ENCODE data around the gene HMX1.

Gene HMX1

DNA sequence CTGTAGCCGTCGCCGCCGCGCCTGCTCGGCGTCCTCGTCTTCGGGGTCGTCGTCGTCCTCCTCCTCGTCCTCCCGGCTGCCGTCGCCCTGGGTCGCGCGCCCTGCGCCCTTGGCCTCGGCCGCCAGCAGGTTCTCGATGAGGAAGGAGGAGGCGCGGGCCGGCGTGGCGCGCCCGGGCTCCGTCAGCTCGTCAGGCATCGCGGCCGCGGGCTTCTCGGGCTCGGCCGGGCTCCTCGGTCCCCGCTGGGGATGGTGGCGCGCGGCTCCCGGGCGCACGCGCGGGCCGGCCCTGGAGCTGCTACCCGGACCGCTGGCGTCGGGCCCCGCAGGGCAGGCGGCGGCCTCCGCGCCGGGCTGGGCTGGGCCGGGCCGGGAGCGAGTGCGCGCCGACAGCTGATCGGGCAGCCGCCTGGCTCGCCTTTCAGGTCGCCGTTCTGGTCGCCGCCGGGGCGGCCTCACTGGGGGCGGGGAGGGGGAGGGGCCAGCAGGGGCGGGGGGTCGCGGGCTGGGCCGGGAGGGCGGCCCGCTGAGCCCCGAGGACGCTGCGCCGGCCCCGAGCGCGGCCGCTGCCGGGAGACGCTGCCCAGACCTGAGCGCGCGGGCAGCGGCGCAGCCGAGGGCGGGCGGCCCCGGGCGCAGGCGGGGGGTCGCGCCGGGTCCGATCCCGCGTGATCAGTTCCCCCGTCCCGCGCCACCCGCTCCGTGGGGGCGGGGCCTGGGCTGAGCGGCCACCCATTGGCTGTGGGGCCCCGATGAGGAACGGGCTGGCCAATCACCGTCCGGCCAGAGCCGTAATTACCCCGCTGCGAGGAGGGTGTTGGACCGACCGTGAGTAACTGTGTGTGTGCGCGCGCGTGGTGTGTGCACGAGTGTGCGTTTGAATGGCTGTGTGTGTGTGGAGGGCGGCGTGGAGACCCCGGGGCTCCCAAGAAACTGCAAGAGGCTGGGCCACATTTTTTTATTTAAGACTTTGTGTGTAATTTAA lies at the start of gene HMX1:
Gene HMX1 (minus strand): TSS at position 423 of the 985 bp plus-strand sequence. CDS start 225 bp downstream, at position 198.
- no peak for DNase-seq

DNA sequence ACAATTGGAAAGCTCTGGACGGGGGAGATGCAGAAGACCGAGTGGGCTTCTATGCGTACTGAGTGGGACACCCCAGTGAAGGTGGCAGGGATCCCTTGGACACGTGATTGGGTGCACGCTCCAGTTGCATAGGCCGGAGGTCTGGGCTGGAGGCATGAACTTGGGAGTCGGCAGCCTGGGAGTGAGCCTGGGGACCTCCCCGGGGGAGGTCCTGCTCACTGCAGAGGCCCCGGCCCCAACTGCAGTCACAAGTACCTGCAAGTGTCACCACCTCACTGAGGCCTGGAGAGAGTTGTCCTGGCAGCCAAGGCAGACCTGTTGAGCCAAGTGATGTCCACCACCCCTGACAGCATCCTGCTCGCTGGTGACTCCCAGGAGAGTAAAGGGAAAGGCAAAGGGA lies 49.3 kb upstream of the HMX1 start:
- no peak for DNase-seq

DNA sequence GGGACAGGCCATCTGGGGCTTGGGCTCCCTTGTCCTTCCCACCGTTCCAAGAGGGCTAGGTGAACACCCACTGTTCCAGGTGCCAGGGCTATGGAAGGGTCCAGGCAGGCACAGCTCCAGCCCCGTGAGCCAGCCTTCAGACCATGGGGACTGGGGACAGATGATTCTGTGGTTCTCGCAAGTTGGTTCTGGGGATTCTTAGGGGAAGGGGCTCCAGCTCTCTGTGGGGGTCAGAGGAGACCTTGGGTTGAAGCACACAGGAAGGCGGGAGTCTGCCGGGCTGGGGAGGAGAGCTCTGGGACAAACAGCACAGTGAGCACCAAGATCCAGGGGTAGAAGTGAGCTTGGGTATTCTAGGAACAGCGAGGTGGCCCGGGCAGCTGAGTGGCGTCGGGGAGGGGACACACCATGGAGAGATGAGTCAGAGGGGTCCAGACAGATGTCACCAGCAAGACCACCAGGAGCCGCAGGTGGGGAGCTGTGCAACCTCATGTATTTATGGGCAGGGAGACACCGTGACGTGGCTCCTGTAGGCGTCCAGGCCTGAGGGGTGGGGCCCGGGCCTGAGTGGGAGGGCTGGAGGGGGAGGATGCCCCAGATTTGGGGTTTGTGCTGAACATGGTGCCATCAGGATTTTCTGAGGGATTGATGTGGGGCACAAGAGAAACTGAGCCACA lies 48.8 kb upstream of the HMX1 start:
- DNase-seq = no peak

DNA sequence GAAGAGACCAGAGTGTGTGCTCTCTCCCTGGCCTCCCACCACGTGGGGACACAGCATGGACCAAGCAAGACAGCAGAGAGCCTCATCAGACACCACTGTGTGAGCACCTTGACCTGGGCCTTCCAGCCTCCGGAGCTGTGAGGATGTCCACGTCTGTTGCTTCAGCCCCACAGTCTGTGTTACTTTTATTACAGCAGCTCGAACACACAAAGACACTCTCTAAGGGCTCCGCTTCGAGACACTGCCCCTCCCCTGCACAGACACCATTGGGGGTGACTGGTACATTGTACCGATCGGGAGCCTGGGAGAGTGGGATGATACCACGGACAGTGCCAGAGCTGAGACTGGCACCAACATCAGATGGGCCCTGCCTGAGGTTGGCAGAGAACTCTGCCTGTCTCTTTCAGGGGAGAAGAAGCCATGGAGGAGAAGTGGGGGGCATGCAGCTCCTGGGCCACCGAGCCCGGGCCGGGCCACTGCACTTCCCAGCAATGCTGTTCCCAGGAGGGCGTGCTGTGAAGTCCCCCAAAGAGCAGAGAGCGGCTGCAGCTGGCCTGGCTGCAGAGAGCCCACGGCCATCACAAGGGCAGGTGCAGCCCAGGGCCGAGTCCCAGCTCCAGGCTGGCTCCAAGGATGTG lies 48.1 kb upstream of the HMX1 start:
- DNase-seq = no peak

DNA sequence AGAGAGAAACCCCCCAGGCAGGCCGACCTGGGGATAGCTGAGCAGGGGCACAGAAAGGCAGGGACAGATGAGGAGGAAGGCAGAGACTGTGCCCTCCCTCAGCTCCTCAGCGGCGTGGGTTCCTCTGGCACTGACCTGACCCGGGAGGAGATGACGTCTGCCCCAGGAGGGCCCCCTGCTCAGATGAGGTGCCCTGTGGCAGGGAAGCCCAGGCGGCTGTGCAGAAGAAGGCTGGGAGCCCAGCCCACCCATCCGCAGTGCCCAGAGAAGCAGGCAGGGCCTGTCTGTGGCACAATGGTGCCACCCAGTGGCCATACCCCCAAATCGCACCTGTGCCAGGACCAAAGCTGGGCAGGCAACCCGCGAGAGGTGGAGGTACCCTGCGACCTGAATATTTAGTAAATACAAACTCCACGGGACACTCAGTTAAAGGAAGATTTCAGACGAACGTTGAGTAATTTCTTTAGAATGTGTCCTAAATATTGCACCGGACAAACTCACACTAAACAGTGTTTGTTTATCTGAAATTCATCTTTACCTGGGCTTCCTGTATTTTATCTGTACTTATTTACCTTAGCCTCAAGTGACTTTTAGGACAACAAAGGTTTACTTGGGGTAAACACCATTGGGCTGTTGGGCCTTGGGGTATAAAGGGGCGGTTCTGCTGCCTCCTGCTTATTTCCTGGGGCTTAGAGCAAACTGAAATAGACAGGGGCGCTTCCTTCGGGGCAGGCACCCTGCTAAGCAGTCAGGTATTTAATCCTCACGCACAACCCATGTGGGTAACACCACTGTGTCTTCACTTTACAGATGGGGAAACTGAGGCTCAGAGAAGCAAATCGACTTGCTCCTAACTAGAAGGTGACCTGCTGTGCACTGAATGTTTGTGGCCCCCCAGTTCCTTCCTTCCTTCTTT lies 46.5 kb upstream of the HMX1 start:
- DNase-seq = no peak

DNA sequence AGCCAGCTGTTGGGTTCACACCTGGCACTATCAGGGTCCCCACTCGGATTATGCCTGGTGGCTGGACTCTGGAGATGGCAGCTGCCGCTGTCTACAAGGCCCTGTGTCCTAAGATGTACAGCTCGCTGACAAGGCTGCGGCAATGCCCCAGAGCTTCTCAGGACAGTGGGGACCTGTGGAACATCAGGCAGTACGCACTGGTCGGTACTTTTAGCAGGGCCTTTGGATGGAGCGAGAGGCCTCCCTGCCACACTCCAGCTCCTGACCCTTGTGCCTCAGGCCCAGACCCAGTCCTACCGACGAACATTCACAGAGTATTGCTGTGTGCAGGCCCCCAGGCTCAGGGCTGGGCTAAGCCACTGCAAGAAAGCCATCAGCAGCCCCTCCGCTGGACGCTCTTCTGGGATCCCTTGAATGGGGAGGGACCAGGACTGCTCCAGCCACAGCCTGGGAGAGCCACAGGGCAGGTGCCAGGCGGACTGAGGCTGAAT lies 45.7 kb upstream of the HMX1 start:
- DNase-seq = no peak

DNA sequence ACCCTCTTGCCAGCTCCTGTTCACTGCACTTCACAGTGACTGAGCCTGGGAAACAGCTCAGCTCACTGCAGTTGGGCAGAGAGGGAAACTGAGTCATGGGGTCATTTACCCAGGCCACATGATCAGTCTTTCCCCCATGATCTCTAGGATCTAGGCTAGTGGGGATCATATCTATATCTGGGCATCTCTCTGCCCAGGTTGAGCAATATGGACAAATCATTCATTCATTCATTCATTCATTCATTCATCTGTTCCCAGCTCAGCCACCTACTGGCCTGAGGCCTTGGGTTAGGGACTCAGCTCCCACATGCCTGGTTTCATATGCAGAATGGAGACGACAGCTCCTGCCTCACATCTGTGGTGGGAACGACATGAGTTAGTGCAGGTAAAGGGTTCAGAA lies 45.3 kb upstream of the HMX1 start:
- DNase-seq = no peak

DNA sequence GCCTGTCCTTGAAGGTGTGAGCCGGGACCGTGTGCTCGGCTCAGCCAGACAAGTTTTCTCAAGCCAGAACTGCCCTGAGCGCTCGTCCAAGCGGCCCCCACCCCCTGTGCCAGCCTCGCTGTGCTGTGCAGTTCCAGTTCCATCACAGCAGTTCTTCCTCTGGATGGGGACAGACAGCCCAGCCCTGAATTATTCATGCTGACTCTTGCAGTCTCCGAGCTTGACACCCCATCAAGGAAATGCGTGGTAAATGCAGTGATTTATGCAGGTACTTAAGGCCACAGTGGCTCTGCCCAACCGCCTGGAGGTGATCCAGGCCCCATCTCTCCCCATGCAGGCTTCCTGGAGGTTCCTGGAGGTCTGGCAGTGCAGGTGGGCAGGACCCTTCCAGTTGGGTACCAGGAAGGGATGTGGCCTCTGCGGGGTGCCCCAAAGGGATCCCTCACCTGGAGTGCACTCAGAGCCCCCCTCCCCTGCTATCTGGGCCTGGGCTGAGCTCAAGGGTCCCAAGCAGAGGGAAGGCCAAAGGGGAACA lies 44.8 kb upstream of the HMX1 start:
- no peak for DNase-seq

DNA sequence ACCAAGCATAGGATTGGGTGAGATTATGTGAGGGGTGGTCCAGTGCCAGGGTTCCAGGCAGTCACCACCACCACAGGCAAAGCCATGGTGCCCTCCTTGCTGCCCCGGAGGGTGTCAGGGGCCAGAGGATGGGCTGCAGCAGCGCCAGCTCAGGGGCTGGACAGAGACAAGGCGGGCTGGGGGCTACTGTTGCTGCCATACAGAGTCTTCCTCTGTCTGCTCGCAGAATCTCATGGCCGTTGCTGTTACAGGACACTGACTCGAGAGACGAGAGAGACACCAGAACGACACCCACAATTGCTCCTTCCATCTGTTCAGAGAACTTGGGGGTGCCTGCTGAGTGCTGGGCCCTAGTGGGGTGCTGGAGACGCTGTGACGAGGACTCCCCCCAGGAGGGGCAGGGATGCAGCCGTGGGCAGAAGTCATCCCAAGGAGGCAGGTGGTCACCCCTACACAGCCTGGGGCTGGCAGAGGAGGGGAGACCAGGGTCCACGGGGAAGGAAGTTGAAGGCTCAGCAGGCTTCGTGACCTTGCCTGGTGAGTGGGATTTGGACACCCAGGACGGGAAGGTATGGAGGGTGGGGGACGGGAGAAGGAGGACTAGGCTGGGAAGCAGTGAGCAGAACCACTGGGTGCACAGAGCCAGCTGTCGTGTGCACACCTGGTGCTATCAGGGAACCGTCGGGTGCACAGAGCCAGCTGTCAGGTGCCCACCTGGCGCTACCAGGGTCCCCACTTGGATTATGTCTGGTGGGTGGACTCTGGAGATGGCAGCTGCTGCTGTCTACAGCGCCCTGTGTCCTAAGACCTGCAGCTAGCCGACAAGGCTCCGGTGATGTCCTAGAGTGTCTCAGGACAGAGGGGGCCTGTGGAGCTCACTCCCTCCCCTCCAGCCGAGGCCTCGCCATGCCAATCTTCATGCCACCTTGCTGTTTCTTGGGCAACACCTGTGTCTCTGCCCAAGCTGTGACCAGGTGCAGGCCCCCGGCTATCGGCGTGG lies 43.9 kb upstream of the HMX1 start:
- no peak for DNase-seq

DNA sequence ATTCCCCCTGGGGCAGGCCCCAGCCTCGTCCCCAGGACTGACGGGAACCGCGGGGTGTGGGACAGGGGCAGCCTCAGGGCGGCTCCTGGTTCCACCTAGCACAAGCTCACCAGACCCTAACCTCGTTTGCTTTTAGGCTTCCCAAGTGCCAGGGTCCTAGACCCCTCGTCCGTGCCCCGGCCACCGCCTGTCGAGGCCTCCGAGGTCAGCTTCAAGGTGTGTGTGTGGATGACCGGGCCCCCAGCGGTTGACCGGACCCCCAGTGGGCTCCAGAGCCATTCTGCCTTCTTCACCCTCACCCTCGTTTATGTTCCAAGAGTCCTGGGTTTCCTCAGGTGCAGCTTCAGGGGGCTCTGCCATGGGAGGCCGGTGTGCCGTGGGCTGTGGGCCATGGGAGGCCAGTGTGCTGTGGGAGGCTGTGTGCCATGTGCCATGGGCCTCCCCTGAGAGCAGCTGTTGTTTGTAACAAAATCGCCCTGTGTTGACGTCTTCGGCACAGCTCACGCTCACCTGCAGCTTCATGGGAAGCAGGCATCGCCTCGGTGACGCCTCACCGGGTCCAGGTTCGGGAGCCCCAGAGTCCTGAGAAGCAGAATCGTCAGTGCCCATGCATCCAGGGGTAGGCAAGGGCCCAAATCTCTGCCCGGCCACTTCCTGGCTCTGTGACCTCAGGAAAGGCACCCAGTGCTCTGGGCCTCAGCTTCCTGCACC lies 43.0 kb upstream of the HMX1 start:
- DNase-seq = no peak

DNA sequence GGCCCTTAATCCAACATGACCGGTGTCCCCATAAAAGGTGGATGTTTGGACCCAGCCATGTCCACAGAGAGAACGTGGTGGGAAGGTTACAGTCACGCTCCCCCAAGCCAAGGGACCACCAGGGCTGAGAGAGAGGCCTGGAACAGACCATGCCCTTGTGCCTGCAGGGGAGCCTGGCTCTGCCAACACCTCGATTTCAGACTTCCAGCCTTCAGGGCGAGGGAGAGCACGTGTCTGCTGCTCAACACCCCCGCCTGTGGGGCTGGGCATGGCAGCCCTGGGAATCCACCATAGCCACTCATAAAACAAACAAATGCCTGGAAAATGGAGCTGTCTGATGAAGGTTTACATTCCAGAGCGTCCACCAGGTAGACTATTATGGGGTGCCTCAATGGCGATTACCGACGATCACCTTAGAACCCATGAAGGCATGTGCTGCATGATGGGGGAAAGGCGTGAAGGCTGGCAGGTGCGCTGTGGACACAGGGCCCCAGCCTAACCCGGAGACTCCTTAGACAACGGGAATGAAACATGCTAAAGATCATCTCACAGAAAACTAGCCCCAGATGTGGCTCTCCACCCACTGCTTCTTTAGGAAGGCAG lies 42.3 kb upstream of the HMX1 start:
- DNase-seq = no peak

DNA sequence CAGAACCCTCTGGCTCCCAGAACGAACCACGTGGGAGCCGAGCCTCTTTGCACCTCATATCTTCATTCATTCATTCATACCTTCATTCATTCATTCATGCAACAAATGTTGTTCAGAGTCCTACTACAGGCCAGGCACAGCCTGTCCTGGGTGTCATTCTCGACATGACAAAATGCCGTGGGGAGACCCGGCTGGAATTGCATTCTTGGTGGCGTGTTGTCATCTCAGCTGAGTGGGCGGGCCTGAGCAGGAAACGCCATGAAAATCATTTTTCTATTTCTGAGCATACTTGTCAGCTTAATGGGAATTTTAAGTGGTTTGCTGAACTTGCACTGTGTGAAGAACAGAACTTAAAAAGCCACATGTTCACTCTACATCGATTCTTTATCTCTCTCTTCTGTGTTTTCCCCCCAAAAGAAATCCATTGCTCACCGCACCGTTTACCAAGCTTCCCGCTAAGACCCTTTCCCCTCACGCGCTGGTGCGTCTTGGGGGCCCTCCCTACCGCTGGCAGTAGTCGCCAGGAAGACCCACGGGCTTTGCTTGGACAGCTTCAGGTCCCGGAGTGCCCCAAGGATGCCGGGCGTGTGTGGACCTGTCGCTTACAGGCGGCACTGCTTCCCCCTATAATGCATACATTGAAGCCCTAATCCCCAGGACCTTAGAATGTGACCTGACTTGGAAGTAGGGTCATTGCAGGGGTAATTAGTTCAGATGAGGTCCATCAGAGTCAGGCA lies 41.6 kb upstream of the HMX1 start:
- DNase-seq = no peak

DNA sequence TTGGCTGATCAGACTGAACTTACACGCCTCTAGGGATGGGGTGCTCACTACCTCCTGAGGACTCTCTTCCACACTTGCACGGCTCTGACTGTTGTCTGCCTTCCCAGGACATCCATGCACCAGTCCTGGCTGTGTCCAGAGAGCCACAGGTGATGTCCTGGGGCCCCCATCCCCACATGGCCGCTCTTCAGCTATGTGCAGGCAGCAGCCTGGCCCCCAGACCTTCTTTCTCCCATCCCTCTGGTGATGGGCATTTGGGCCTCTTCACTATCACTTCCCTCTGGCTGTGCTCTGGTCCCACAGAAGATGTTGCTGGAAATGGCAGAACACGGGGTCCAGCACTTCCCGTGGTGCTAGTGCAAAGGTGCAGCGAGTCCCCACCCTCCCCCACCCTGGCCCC lies 40.9 kb upstream of the HMX1 start:
- DNase-seq = no peak

DNA sequence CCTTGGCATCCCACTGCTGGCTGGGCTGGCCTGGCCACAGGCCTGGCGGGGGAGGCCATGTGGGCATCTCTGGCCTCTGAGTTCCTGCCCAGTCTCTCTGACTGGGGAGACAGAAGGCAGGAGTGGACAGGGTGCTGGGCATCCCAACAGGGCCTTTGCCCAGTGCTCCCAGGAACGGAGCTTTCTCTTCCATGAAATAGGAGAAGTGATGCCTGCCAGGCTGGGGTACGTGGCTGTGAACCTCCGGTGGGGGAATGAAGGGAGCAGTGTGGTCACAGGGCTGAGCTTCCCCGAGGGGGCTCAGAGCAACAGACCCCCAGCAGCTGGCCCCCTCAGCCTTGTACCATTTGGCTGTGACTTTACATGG lies 40.4 kb upstream of the HMX1 start:
- DNase-seq = no peak

DNA sequence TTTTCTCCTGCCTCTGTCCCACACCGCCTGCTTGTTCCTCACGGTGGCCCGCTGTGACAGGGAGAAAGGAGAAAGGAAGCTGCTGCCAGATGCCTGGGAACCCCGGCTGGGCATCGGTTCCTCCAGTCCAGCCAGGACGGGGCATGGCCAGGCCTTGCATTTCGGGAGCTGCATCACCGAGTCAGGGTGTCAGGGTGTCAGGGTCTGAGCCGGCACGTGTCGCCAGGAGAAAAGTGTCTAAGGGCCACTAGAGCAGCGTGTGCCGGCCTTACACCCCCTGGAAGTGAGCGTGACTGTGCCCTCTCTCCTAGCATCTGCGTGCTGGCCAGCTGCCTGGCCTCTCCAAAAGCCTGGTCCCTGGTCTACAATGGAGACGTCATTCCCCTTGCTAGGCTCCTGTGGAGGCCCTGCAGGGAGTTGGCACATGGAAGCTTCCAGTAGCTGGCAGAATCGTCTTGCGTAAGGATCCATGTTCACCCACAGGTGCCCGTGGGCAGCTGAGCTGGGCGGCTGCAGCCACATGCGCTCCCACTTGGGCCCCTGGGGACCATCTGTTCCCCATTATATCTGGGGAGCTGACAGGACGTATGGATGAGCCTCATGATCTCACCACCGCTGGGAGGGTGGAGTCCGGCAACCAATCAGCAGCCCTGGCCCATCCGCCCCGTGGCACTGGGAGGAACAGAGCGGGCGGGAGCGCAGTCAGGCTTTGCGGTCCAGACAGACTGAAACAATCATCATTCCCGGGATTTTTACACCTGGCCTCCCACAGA lies 39.9 kb upstream of the HMX1 start:
- DNase-seq = no peak

DNA sequence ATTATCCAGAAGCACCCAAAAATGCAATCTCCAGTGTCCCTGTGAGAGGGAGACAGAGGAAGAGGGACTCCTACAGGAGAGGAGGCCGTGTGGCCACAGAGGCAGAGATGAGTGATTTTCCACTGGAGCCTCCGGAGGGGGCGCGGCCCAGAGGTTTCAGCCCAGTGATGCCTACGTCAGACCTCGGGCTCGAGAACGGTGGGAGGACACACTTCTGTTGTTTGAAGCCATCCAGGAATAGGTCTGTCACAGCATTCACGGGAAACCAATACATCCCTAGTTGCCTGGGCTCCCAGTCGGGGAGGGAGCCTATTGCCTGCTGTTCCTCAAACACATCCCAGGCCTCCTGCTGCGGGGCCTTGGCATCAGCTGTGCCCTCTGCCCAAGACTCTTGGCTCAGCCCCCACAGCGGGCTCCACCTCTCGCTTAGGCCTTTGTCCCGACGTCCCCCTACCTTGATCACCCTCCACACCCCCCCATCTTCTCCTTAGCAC lies 39.2 kb upstream of the HMX1 start:
- no peak for DNase-seq

DNA sequence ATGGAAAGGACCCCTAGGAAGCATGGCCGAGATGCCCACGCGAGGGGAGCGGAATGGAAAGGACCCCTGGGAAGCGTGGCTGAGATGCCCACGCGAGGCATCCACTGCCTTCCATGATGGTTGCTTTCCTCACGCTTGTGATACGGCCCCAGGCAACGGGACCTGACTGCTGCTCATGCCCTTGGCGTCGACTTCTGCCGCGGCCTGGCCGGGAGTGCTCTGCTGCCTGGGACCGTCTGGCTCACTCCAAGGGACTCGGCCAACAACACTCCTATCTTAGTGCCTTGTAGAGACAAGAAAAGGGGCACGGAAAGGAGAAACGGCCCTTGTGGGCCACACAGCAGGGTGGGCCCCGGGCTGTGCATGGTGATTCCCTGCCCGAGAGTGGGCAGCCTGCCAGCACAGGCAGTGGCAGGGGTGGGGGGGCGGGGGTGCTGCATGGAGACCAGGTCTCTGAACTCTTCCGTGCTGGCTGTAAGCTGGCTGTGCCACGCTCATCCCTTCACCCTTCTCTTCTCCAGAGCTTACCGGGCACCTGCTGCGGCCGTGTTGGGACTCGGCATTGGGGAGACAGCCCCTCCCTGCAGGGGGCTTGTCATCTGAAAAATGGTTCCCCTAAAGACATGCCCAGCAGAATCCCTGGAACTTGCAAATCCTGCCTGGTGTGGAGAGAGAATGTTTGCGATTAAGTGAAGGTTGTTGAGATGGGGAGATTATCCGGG lies 38.6 kb upstream of the HMX1 start:
- DNase-seq = no peak

Measured in HCEC 1CT (cell line).